Activated CD4-positive, alpha-beta T cell treated with anti-CD3 and anti-CD28 coated beads, Interleukin-2, amount 50 U/mL, for 48 hours (primary cell): Measurements from ENCODE around the gene GLI3.

ENCODE experiments used
- DNase-seq, 2 experiments: peaks; one replicate each; pipeline ENCODE4 v3.0.0-alpha.2; 2020

GLI3 gene

DNA sequence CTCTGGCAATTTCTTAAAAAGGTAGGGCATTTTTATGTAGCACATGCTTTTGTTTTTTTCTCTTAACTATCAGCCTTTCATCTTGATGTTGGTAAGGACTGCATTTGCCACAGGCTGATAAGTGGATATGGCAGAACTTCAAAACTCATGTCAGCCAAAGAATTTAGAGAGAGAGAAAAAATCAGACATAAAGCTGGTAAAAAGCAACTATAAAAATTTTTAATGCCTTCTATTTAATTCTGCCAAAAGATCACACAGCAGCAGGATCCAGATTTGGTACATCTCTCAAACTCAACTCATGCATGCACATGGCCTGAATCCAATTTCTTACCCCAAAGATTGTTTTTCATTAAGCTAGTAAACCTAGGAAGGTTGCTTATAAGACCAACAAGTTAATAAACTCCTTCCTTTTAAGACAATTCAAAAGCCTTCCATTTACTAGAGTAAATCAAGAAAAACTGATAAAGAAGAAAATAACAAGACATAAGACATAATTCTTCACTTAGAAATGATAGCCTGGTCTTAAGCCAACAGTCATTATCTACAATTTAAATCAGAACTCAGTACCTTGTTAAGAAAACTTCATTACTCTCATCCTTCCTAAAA lies 69.3 kb downstream of the GLI3 start:
- DNase-seq: no peak

DNA sequence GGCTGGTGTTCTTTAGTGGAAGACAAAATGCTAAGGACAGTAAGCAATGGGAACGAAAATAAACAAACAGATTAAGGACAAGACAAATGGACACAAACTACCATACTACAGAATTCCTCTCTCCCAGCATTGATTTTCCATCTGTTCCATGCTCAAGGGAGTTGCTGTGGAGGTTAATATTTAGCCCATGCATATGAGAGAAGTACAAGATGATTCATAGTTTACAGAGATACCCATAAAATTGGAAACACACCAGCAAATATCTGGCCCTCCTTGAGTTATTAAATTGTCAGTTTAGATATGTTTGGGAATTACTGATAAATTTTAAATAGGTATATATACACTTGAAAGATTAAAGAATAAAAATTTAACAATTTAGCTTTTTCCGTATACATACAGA lies 69.8 kb downstream of the GLI3 start:
- no peak for DNase-seq

DNA sequence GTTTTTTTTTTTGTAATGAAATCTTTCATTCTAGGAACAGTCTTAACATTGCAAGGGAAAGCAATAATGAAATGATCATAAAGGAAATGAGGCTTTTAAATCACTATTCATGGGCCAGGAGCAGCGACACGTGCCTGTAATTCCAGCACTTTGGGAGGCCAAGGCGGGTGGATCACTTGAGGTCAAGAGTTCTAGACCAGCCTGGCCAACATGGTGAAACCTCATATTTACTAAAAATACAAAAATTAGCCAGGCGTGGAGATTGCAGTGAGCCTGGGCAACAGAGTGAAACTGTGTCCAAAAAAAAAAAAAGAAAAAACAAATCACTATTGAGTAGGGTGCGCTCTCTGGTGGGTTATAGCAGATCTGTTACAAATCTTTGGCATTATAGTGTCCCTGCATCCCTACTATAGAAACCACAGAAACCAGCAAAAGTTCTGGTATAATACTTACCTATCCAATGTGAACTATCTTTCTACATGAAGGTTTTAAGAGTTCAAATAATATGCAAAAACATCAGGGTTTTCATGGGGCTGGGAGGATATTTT lies 72.1 kb downstream of the GLI3 start:
- no peak for DNase-seq

DNA sequence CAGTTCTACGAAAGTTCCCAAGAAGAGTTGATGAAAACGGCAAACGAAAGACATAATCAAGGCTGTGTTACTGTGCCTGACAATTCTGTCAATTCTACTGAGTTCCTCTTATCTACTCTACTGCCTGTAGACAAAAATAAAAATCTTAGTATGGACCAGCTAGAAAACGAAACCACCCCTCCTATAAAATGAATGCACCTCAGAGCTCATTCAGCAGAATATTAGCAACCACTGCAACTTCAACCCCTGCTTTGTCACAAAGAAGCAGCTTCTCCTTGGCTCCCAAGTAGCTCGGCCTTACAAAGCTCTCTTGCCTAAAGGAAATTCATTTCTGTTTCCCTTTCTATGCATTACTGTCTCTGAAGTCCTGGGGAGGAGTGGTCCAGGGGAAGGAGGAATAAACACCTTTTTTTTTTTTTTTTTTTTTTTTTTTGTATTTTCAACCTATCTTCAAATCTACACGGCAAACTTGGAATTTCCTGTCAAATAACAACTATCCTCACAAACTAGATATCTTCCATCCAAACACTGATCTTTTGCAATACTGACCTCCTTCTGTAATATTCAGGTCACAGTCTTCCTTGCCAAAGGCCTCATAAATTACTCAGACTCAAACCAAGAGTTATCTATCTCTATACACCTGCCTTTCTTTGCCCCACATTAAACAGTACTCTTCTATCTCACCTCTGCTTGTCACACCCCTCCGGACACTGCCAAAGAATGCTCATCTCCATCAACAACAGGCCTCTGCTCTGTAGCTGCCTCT lies 74.3 kb downstream of the GLI3 start:
- no peak for DNase-seq

DNA sequence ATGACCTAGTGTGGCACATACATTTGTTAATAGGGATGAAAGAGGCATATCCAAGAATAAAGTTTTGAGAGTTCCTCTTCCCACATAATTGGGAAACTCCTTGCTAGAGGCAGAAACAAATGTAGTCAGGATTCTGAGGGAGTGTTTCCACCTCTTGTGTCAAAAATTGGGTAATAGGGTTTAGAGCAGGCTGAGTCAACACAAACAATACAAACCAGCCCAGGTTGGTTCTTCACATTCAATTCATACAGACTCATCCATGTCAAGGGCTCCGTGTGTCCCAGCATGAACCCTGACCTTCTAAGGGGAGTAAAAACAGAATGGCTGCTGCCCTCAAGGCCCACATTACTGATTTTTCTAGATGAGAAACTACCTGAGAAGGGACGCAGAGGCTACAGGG lies 75.3 kb downstream of the GLI3 start:
- no peak for DNase-seq

DNA sequence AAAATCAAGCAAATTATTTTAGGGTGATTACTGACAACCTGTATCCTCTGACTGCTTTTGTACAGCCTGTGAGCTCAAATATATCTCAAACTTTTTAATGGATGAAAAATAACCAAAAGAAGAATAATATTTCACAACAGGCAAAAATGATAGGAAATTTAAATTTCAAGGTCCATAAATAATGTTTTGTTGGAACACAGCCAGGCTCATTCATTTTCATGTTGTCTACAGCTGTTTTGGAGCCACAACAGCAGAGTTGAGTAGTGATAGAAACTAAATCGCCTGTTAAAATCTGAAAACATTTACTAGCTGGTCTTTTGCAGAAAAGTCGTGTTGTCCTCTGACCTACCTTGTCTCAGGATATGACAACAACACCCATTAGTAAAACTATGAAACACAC lies 75.9 kb downstream of the GLI3 start:
- DNase-seq: no peak

DNA sequence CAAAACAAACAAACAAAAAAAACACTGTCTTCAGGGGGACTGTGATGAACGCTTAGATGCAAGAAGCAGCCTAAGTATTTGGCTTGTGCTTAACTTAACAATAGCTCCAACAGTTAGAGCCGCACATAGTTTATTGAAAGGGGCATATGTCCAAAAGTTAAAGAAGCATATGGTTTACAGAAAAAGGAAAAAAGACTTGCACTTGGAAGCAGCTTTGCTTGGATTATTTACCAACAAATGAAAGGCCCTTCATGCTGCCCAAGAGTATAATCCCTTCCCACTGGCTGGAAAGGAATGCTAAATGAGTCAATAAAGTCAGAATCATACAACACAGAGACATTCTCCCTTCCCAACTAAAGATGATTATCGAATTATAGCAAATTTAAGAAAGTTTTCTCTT lies 77.9 kb downstream of the GLI3 start:
- DNase-seq: no peak

DNA sequence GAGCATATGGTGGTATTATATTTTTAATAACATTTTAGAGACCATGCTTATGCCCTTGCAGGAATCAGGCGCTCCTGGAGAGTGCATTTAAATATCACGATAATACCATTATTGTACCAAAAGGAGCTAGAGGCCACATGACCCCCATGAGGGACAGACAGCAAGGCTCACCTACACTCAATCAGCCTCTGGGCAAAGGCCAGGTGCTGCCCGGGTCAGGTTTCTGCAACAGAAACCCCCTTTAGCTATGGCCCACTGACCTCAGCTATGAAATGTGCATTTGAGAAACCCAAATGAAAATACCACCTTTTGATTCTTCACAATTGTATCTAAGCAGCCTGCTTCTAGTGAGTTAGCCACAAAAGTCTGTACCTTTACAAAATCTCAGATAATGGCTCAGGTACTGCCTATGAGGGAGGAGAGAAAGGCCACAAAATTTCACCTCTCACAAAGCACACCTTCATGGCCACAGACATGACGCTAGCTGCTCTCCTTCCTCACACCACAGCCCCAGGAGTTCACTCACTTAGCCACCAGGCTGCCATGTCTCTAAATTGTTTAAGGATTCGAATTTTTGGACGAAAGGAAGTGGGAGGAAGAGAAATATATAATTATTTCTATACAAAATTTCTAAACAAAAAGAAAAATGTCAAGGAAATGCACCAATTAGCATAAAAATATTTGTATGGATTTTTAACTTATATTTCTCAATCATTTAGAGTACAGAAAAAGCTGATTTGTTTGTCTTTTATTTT lies 79.9 kb downstream of the GLI3 start:
- no peak for DNase-seq

DNA sequence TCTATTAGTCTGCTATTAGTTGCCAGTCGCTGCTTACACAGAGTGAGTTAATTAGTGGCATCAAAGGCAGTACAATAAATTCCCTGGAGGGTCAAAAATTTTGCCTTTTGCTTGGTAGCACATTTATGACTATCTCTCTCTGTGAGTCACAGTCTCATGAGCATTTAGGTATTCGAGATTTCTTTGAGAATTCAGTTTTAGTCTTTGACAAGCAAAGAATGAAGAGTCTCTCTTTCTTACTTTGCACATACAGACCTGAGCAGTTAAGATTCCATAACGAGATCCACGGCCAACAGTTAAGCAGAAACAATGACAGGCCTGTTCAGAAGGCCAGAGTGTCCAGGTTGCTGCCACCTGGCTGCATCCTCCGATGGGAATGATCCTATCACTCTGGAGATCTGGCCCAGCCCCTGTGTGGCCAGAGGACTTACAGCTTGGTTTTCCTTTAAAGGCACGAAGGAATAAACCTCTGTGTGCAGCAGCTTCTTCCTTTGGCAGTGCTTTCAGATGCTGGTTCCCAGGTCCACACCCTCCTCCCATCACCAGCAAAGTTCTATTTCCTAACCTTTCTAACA lies 80.6 kb downstream of the GLI3 start:
- DNase-seq: no peak

DNA sequence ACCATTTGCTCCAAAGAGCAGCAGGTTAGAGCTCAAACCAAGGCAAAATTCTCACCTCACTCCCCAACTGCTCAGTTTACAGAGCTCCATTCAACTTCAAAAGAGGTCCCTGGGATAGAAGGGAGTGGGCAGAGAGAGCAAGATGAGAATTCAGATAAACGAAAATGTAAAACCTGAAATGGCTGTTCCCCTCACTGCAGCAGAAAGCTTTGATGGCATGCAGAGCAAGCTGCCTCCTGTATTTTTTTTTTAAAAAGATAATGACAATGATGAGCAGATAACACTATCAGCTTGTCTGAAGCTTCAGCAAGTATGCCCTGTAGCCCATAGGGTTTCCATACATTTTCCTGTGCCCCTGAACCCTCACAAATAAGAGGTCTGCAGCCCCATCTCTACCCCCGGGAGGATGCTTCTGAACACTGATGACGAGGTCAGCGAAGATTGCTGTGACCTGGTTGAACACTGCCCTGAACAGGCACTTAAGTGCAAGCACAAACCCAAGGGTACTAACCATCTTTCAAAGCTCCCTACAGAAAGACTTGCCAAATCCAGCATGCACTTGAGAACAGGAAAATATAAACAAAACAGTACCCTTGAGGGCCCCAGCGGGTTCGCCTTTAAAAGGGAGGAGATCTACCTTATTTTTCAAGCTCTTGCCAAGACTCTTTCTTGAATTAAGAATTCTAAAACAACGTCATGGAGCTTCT lies 81.3 kb downstream of the GLI3 start:
- DNase-seq: no peak

DNA sequence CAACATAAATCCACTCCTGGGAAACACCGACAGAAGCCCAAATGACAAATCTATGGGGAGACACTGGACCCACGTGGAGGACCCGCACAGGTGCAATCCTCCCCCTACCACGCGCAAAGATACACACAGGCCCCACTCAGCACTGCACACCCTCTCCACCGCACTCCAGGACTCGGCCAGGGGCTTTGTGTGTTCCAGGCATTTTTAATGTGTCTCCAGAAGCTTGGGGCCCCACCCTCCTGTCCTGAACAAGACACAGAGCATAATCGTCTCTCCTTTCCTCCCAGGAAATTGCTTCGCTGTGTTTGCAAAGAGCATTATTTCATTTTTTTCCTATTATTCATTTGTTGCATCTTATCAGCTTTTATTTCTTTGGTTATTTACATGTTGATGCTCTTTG lies 82.8 kb downstream of the GLI3 start:
- no peak for DNase-seq

DNA sequence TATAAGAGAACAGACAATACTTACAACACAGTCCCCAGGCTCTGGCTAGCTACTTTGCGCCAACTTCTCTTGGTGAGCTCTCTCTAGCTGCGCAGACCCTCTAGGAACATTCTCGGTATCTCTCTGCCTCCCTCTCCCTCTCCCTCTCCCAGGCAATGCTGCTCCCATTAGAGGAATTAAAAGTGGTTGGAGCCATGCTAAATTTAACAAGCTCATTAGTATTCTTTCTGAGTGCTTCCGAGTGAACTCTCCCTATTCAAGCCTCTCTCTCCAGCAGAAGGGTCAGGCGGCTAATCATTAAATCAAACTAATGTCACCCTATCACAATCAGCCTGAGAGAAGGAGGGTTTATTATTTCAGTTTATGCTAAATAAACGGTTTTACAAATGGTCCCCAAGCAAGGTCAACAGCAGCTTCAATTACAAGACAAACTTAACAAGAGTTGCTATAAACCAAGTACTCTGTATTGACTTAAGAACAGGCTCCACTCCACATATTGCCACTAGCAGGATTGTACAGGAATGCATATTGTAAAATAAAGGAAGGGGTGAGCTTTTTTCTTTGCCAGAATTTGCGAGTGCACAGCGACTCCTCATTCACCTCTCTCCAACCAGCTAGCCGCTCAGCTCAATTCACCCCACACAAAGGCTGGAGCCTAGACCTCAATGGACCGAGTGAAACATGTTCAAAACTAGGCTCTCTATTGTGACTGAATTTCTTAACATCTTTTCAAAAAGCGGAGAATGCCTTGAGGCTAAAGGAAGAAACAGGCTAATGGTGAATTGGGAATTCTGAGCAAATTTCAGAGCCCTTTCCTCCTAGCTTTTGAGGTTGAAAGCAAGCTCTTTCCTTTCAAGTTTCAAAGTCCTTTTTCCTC lies 84.4 kb downstream of the GLI3 start:
- DNase-seq: no peak

DNA sequence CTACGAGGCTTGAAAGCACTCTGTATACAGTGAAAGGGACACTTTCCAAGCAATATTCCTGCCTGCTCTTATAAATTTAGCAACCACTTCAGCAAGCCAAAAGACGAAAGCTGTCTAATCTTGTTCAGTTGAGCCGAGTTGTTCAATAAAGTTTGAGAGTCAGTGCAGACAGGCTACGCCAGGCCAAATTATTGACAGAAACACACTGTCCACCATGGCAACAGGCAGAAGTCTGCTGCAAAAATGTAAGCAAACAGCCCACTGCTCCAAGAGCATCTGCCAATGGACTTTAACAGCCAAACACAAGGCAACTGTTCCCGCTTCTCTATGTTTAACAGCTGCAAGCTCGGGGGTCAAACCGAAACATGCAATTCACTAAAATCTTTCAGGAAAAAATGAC lies 85.7 kb downstream of the GLI3 start:
- no peak for DNase-seq

DNA sequence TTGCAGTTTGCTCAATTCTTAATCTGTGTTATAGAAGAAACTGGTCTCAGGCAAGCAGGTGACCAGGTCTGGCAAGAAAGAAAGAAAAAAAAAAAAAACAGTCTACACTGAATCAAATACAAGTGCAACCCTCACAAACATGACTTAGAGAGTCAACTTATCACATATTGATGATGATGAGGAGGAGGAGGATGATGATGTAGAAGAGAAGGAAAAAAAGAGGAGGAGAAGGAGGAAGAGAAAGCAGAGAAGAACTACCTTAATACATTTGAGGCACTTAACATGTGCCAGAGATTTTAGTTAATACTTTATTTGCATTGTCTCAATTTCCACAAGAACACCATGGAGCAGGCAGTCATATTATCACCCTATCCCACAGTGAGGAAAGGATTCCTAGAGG lies 91.5 kb downstream of the GLI3 start:
- DNase-seq: no peak

DNA sequence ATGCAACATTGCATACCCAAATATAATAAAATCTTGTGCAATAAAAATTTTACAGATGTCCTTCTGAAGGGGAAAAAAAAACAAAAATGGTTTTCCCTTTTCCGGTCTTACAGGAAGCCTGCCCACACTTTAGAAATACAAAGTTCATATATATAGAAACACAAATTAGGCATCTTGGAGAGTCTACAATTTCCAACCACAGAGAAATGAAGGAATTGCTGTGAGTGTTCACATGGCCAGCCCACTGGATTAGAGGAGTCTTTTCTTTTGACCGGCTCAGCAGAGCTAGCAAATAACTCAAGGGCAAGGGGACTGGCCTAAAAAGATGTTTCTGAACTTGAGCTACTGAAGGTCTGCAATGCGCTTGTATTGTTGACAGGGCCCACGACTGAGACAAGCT lies 92.4 kb downstream of the GLI3 start:
- no peak for DNase-seq

DNA sequence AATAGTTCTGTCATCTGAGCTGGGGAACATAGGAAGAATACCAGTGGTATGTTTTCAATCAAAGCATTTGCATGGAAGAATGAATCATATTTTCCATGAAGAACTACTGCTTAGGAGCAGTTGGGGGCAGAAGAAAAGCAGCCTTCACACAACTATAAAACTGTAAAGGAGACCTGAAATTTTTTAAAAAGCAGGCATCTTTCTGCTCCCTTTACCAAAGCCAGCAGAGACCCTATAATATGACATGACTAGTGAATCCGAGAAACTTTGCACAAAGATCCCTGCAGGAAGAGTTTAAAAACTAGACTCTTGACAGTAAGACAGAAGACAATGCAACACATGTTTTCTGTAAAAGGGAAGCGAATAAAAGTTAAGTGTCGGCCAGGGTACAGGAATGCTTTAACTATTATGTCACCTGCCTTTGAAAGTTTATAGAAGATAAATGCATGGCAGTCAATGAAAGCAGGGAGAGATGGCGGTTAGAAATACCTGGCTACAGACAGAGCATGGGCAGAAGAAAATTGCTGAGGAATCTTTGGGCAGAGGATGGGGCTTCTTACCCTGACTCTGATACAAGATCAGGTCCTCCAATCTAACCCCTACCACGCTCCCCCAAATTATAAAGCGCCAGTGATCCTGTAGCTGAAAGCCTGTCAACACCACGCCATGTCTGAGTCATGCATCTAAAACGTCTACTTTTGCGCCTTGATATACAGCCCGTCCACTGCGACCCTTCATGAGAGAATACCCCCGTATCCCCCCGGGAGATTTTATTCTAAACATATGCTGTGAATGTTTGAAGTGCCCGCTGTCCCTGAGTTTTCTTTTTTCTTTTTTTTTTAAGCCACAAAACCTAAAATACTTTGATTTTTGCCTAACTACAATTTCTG lies 93.1 kb downstream of the GLI3 start:
- DNase-seq: no peak

DNA sequence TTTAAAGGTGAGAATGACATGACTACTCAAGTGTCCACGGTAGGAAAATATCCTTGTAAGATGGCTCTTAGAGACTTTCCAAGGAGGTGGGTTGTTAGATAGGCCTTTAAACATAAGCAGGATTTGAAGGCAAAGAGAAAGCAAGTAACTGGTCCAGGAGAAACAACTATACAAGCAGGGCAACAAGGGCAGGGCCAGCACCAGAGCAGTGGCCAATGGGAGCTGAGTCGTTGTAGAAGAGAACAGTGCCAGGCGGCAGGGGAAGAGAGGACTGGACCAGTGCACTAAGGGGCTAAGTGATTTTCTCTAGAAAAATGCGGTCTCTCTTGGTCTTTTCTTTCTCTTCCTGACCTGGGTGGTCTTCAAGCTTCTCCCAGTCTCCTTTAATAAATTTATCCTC lies 94.9 kb downstream of the GLI3 start:
- DNase-seq: no peak

DNA sequence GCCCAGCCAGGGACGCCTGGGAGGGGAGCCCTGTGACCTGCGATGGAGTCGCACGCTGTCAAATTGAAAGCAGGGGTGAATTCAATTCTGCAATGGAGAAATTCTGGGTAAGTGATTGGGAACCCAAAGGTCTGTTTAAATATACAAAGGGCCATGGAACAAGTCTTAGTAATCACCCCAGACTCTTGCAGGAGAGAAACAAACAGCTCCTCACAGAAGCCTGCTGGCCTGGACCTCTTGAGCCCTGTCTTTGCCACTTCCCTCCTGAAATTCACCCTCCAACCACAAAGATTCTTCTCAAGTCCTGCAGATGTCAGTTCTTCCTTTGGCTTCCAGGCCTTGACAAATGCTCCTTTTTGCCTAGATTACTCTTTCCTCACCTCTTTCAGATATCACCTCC lies 97.3 kb downstream of the GLI3 start:
- no peak for DNase-seq

DNA sequence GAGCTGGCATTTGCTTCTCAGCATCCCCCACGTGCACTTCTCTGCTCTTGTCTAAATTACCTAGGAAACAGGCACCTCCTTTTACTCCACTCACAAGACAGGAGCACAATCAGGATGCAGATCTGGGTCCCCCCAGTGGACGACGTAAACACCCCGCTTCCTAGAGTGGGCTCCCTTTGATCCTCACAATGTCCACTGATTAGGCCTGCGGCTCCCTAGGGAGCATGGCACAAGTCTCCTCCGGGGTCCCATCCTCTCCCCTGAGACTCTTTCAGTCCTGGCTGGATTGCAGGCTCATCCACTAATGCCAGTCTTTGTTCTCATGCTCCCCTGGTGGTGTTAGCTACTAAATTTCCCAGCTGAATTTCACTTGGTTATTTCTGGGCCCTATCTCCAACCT lies 98.3 kb downstream of the GLI3 start:
- DNase-seq: no peak

DNA sequence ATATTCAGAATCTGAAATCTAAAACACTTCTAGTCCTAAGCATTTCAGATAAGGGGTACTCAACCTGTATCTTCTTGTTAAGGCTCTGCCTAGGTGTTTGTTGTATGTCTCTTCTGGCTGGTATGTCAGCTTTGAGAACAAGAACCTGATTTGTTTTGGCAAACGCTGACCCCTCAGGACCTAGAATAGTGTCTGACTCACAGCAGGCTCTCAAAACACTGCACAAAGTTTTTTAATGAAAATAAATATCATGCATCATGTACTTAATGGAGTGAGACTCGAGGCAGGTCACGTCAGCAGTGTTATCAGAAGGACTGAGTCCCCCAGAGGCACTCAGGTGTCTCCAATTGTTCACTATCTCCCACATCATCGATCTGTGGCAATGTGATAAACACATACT lies 99.1 kb downstream of the GLI3 start:
- DNase-seq: no peak

DNA sequence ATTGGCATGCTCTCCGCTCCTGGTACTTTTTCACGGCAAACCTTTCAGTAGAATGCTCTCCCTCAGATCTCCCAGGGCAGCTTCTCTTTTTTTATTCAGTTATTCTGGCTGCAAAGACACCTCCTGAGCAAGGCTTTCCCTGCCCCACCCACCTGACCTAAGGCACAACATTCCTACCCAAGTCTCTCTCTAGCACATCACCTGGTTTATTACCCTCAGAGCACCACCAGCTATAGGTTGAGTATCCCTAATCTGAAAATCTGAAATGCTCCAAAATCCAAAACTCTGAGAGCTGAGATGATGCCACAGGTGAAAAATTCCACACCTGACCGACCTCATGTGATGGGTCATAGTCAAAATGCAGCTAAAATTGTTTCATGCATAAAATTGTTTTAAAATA lies 99.6 kb downstream of the GLI3 start:
- DNase-seq: no peak
